Measurements from ENCODE around the gene EID2B.

DNA sequence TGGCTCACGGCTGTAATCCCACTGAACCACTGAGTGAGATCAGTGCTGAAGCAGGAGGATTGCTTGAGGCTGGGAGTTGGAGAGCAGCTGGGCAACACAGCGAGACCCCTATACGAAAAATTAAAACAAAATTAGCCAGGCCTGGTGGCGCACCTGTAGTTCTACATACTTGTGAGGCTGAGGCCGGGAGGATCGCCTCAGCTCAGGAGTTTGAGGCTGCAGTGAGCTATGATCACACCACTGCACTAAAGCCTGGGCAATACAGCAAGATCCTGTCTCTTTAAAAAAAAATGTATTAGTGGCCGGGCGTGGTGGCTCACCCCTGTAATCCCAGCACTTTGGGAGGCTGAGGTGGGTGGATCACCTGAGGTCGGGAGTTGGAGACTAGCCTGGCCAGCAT lies 24.0 kb downstream of the EID2B start:
- TF ChIP-seq CTCF (IDR thresholded peaks at IDR 0.05), result no peak
- no peak for TF ChIP-seq RXRA (IDR thresholded peaks at IDR 0.05; ENCODE audit: borderline replicate concordance, low read depth)
- TF ChIP-seq TEAD4 (IDR thresholded peaks at IDR 0.05; ENCODE audit: borderline replicate concordance, insufficient read depth), result no peak
- no peak for TF ChIP-seq POLR2AphosphoS5 (IDR thresholded peaks at IDR 0.05; ENCODE audit: low read depth, low read length)
- TF ChIP-seq EP300 (IDR thresholded peaks at IDR 0.05; ENCODE audit: borderline replicate concordance in 1 of 2, low read depth in 1 of 2, low read length in 1 of 2), result no peak
- TF ChIP-seq, protein P1, sequence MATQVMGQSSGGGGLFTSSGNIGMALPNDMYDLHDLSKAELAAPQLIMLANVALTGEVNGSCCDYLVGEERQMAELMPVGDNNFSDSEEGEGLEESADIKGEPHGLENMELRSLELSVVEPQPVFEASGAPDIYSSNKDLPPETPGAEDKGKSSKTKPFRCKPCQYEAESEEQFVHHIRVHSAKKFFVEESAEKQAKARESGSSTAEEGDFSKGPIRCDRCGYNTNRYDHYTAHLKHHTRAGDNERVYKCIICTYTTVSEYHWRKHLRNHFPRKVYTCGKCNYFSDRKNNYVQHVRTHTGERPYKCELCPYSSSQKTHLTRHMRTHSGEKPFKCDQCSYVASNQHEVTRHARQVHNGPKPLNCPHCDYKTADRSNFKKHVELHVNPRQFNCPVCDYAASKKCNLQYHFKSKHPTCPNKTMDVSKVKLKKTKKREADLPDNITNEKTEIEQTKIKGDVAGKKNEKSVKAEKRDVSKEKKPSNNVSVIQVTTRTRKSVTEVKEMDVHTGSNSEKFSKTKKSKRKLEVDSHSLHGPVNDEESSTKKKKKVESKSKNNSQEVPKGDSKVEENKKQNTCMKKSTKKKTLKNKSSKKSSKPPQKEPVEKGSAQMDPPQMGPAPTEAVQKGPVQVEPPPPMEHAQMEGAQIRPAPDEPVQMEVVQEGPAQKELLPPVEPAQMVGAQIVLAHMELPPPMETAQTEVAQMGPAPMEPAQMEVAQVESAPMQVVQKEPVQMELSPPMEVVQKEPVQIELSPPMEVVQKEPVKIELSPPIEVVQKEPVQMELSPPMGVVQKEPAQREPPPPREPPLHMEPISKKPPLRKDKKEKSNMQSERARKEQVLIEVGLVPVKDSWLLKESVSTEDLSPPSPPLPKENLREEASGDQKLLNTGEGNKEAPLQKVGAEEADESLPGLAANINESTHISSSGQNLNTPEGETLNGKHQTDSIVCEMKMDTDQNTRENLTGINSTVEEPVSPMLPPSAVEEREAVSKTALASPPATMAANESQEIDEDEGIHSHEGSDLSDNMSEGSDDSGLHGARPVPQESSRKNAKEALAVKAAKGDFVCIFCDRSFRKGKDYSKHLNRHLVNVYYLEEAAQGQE (IDR thresholded peaks at IDR 0.05; ENCODE audit: low read depth, low read length), result no peak
- no peak for TF ChIP-seq RCOR1 (IDR thresholded peaks at IDR 0.05; ENCODE audit: low read length)
- TF ChIP-seq NRF1 (IDR thresholded peaks at IDR 0.05; ENCODE audit: low read depth, low read length), result no peak
- TF ChIP-seq FOXJ3 (CRISPR knock-in tag; IDR thresholded peaks at IDR 0.05), result no peak
